ENCODE results near the gene SMPDL3B. TPM values are rescaled to one million over a fixed set of nuclear protein-coding genes. Genes with fewer than 3 reads are reported as not detected.
A peak's percentile ranks its signal among the peaks of the same experiment; 100 is the strongest.

SMPDL3B gene
- total RNA-seq, 4 donors from 2014 or later = 6.6 to 43.4 (median 31.6) TPM

DNA sequence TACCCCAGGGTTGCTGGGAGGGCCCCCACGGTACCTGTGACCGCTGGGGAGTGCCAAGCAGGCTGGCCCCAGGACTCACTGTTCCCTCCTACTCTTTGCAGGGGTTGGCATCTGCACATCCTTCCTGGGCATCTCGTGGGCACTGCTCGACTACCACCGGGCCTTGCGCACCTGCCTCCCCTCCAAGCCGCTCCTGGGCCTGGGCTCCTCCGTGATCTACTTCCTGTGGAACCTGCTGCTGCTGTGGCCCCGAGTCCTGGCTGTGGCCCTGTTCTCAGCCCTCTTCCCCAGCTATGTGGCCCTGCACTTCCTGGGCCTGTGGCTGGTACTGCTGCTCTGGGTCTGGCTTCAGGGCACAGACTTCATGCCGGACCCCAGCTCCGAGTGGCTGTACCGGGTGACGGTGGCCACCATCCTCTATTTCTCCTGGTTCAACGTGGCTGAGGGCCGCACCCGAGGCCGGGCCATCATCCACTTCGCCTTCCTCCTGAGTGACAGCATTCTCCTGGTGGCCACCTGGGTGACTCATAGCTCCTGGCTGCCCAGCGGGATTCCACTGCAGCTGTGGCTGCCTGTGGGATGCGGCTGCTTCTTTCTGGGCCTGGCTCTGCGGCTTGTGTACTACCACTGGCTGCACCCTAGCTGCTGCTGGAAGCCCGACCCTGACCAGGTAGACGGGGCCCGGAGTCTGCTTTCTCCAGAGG lies 31.8 kb downstream of the SMPDL3B start:
- no peak overlapping the region for H3K4me3 ChIP-seq
- no peaks in the 10 kb centered on the region for H3K9me3 ChIP-seq
- no peaks in the 10 kb centered on the region for H3K27me3 ChIP-seq
- DNase-seq = no peak
- H3K27ac ChIP-seq = no peak overlapping the region
- peaks cover 0 to 54% (median 0%) of the 10 kb centered on the region in 3 donors for H3K36me3 ChIP-seq
- H3K4me1 ChIP-seq = peaks cover 0 to 4% (median 0%) of the 10 kb centered on the region in 4 donors
- TF ChIP-seq CTCF (IDR thresholded peaks at IDR 0.05) (no peak), POLR2A (IDR thresholded peaks at IDR 0.05) (no peak)

GRCh38 chr1:27967106-27967883 lies 32.5 kb downstream of the SMPDL3B start:
- peaks cover 0 to 54% (median 0%) of the 10 kb centered on the region in 3 donors for H3K36me3 ChIP-seq
- H3K27ac ChIP-seq = no peak overlapping the region
- no peaks in the 10 kb centered on the region for H3K27me3 ChIP-seq
- H3K4me3 ChIP-seq = no peak overlapping the region
- H3K4me1 ChIP-seq = peaks cover 0 to 4% (median 0%) of the 10 kb centered on the region in 4 donors
- no peaks in the 10 kb centered on the region for H3K9me3 ChIP-seq
- TF ChIP-seq CTCF (IDR thresholded peaks at IDR 0.05) = no peak
- TF ChIP-seq POLR2A (IDR thresholded peaks at IDR 0.05) = no peak
- DNase-seq = no peak

DNA sequence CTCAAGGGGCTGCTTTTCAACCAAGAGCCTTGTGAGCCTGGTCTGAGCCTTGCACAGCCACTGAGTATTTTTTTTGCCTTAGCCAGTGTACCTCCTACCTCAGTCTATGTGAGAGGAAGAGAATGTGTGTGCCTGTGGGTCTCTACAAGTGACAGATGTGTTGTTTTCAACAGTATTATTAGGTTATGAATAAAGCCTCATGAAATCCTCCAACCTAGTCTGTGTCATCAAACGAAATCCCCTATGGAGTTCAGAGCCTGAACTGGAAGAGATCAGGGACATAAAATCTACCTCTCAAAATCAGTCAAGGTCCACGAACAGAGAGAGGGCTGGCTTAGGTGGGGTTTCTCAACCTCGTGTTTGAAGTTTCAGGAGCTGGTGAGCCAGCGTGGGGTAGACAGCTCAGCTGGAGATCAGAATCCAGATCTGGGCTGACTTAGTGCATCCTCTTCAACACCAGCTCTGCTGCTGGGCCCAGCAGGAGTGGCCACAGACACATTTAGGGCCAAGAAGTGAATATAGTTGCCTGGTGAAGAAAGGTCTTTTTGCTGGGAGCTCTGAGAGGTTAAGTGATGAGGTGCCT lies 33.2 kb downstream of the SMPDL3B start:
- no peak overlapping the region for H3K4me3 ChIP-seq
- peaks cover 0 to 54% (median 0%) of the 10 kb centered on the region in 3 donors for H3K36me3 ChIP-seq
- no peaks in the 10 kb centered on the region for H3K9me3 ChIP-seq
- H3K27me3 ChIP-seq = no peaks in the 10 kb centered on the region
- H3K27ac ChIP-seq = peak overlapping the region in 1 of 4 donors; percentile 25
- no peak for DNase-seq
- peaks cover 0 to 8% (median 0%) of the 10 kb centered on the region in 4 donors for H3K4me1 ChIP-seq
- TF ChIP-seq CTCF (IDR thresholded peaks at IDR 0.05) = no peak
- no peak for TF ChIP-seq POLR2A (IDR thresholded peaks at IDR 0.05)

- peaks cover 0 to 8% (median 0%) of the 10 kb centered on the region in 4 donors for H3K4me1 ChIP-seq
- no peak for DNase-seq
- peak overlapping the region in 1 of 4 donors; percentile 25 for H3K27ac ChIP-seq
- H3K36me3 ChIP-seq = peaks cover 0 to 56% (median 0%) of the 10 kb centered on the region in 3 donors
- no peak overlapping the region for H3K4me3 ChIP-seq
- no peaks in the 10 kb centered on the region for H3K9me3 ChIP-seq
- H3K27me3 ChIP-seq = no peaks in the 10 kb centered on the region
- TF ChIP-seq CTCF (IDR thresholded peaks at IDR 0.05) (no peak), POLR2A (IDR thresholded peaks at IDR 0.05) (no peak)
These were observed 33.9 kb downstream of the SMPDL3B start for GRCh38 chr1:27968692-27969091.

GRCh38 chr1:27970401-27970800 lies 35.6 kb downstream of the SMPDL3B start:
- H3K36me3 ChIP-seq = peaks cover 0 to 43% (median 0%) of the 10 kb centered on the region in 3 donors
- no peak for DNase-seq
- no peak overlapping the region for H3K27ac ChIP-seq
- no peak overlapping the region for H3K4me3 ChIP-seq
- no peaks in the 10 kb centered on the region for H3K9me3 ChIP-seq
- H3K4me1 ChIP-seq = peaks cover 0 to 8% (median 0%) of the 10 kb centered on the region in 4 donors
- H3K27me3 ChIP-seq = no peaks in the 10 kb centered on the region
- no peak for TF ChIP-seq CTCF (IDR thresholded peaks at IDR 0.05)
- TF ChIP-seq POLR2A (IDR thresholded peaks at IDR 0.05) = no peak

All from Peyer's patch (tissue), 4 donors.